MCF 10A (cell line): ENCODE results near the gene SPAG8. TPM values are rescaled to one million over a fixed set of nuclear protein-coding genes. Genes with fewer than 3 reads are reported as not detected.

Source experiments
- BruUV-seq: library from RNA; stranded (reverse); fragments of 400-500 nt; replicated peaks from 2 replicates; lab custom pipeline; 2021; lab: Mats Ljungman, UMichigan
- CTCF ChIA-PET: fragments of 300-600 bp; sonication (Branson Sonifier 250); formaldehyde crosslinking; extraction: SDS; loops from one replicate; lab custom pipeline; 2021; ENCODE audit warnings: antibody characterized with exemption, inconsistent platforms; lab: Yijun Ruan, JAX
- POLR2A ChIA-PET: fragments of 300-600, 350-650 bp; sonication (Branson Sonifier 250); formaldehyde crosslinking; extraction: SDS; loops from one replicate; lab custom pipeline; 2020; ENCODE audit warnings: antibody characterized with exemption, inconsistent platforms; lab: Yijun Ruan, JAX
- DNase-seq: peaks from one replicate; pipeline ENCODE4 v3.0.0-alpha.2; 2018; ENCODE audit not compliant: unreplicated experiment
- H3K27ac Mint-ChIP-seq: one replicate; pipeline ENCODE4 v1.8.0; 2022; ENCODE audit warnings: mild to moderate bottlenecking, low read depth, mixed read lengths; ENCODE audit not compliant: unreplicated experiment
- H3K27me3 Mint-ChIP-seq: one replicate; pipeline ENCODE4 v1.8.0; 2022; ENCODE audit warnings: mixed read lengths; ENCODE audit not compliant: insufficient read depth, unreplicated experiment
- H3K36me3 Mint-ChIP-seq: one replicate; pipeline ENCODE4 v1.8.0; 2022; ENCODE audit warnings: mild to moderate bottlenecking, moderate library complexity, mixed read lengths; ENCODE audit not compliant: insufficient read depth, unreplicated experiment
- H3K4me1 Mint-ChIP-seq: one replicate; pipeline ENCODE4 v1.8.0; 2022; ENCODE audit warnings: mixed read lengths; ENCODE audit not compliant: insufficient read depth, unreplicated experiment
- H3K4me3 Mint-ChIP-seq: one replicate; pipeline ENCODE4 v1.8.0; 2022; ENCODE audit warnings: mild to moderate bottlenecking, moderate library complexity, mixed read lengths; ENCODE audit not compliant: unreplicated experiment
- H3K9me3 Mint-ChIP-seq: one replicate; pipeline ENCODE4 v1.8.0; 2022; ENCODE audit warnings: mixed read lengths; ENCODE audit not compliant: unreplicated experiment
- CTCF ChIP-seq: fragments of 200-600 bp; IDR thresholded peaks from one replicate; pipeline ENCODE4 v1.8.0; 2022; ENCODE audit warnings: antibody characterized with exemption, mild to moderate bottlenecking; ENCODE audit not compliant: unreplicated experiment
- intact Hi-C: fragments of 100-400 bp; cut with micrococcal nuclease; formaldehyde crosslinking; loops from 2 replicates; pipeline ENCODE4 v1.14.1; 2022
- total RNA-seq: library from RNA; stranded (reverse); gene quantifications from 2 replicates; pipeline ENCODE4 v1.2.3, GENCODE V29; 2022

SPAG8 gene
- total RNA-seq, 1 experiment from 2014 or later: 1.1 TPM

- no peak for DNase-seq
- Mint-ChIP-seq H3K4me3 (no peak overlapping the region), H3K4me1 (peaks cover 17% of the 10 kb centered on the region), H3K9me3 (no peaks in the 10 kb centered on the region), H3K27ac (no peak overlapping the region), H3K27me3 (peaks cover 10% of the 10 kb centered on the region), H3K36me3 (no peaks in the 10 kb centered on the region)
- ChIA-PET CTCF (interaction anchor here (0.8 to 1.5 kb wide), 4 partner anchors 9 to 53 kb away, joined by 3 to 6 read pairs (median 4); no protein-coding TSS in a partner anchor), POLR2A (no interaction called here)
- BruUV-seq: no TSS peak
- no peak for TF ChIP-seq CTCF
- intact Hi-C loops: no loop called here
Measured at GRCh38 chr9:35842795-35843194, 30.7 kb upstream of the SPAG8 start.

- peaks cover 10% of the 10 kb centered on the region for H3K27me3 Mint-ChIP-seq
- H3K36me3 Mint-ChIP-seq: no peaks in the 10 kb centered on the region
- no peak overlapping the region for H3K4me3 Mint-ChIP-seq
- POLR2A ChIA-PET: interaction anchor here (1.2 kb wide), 1 partner anchor 9 kb away, joined by 3 read pairs; no protein-coding TSS in a partner anchor
- H3K9me3 Mint-ChIP-seq: no peaks in the 10 kb centered on the region
- peak; percentile 41 for DNase-seq
- peaks cover 11% of the 10 kb centered on the region for H3K4me1 Mint-ChIP-seq
- intact Hi-C loops: no loop called here
- no peak overlapping the region for H3K27ac Mint-ChIP-seq
- CTCF ChIA-PET: interaction anchor here (0.7 to 1.4 kb wide), 5 partner anchors 10 to 60 kb away, joined by 3 to 6 read pairs (median 4); no protein-coding TSS in a partner anchor
- BruUV-seq: no TSS peak
- TF ChIP-seq CTCF: no peak
Measured at GRCh38 chr9:35842020-35842745, 30.1 kb upstream of the SPAG8 start.

GRCh38 chr9:35841645-35841900, 29.5 kb upstream of the SPAG8 start:
- POLR2A ChIA-PET: interaction anchor here (1.2 kb wide), 1 partner anchor 9 kb away, joined by 3 read pairs; no protein-coding TSS in a partner anchor

More at GRCh38 chr9:35841645-35841900, 29.5 kb upstream of the SPAG8 start:
- Mint-ChIP-seq H3K27ac (no peak overlapping the region), H3K27me3 (peaks cover 10% of the 10 kb centered on the region), H3K36me3 (no peaks in the 10 kb centered on the region), H3K9me3 (no peaks in the 10 kb centered on the region), H3K4me1 (peaks cover 11% of the 10 kb centered on the region), H3K4me3 (no peak overlapping the region)
- CTCF ChIA-PET: interaction anchor here (0.7 to 1.4 kb wide), 4 partner anchors 15 to 118 kb away, joined by 3 to 6 read pairs (median 4); no protein-coding TSS in a partner anchor
- DNase-seq: no peak
- TF ChIP-seq CTCF: no peak
- no TSS peak for BruUV-seq
- intact Hi-C loops: no loop called here
